Nephron (organoid): ENCODE measurements around the gene GPR153.

ENCODE experiments used
- H3K27ac Mint-ChIP-seq, 3 experiments: 2 replicates each; pipeline ENCODE4 v1.8.0; 2020; ENCODE audit warnings: mixed read lengths in 3 of 3, mild to moderate bottlenecking in 2 of 3, moderate library complexity in 1 of 3
- H3K27me3 Mint-ChIP-seq: 2 replicates; pipeline ENCODE4 v1.8.0; 2021; ENCODE audit warnings: low read depth, mild to moderate bottlenecking, moderate library complexity, mixed read lengths
- H3K36me3 Mint-ChIP-seq: 2 replicates; pipeline ENCODE4 v1.8.0; 2020; ENCODE audit warnings: low read depth, mixed read lengths
- H3K4me1 Mint-ChIP-seq: 2 replicates; pipeline ENCODE4 v1.8.0; 2020; ENCODE audit warnings: mixed read lengths
- H3K4me3 Mint-ChIP-seq, 3 experiments: 2 replicates each; pipeline ENCODE4 v1.8.0; 2020; ENCODE audit warnings: mild to moderate bottlenecking in 3 of 3, mixed read lengths in 3 of 3, moderate library complexity in 2 of 3
- H3K9me3 Mint-ChIP-seq: 2 replicates; pipeline ENCODE4 v1.8.0; 2020; ENCODE audit warnings: mixed read lengths
- CTCF ChIP-seq, 3 experiments: fragments of 200-600 bp; sonication (generic); IDR thresholded peaks; one replicate each; pipeline ENCODE4 v1.5.0; 2021; ENCODE audit warnings: antibody characterized with exemption in 3 of 3; ENCODE audit not compliant: unreplicated experiment in 3 of 3

Gene GPR153

GRCh38 chr1:6207075-6207885 lies 53.6 kb downstream of the GPR153 start:
- Mint-ChIP-seq H3K4me3 (peak overlapping the region; percentile 75 to 85 (median 82)), H3K9me3 (no peaks in the 10 kb centered on the region), H3K36me3 (peaks cover 4% of the 10 kb centered on the region), H3K4me1 (peaks cover 11% of the 10 kb centered on the region), H3K27me3 (peaks cover 9% of the 10 kb centered on the region), H3K27ac (peak overlapping the region in 1 of 3 experiments; percentile 86)
- no peak for TF ChIP-seq CTCF (IDR thresholded peaks at IDR 0.05; ENCODE audit: unreplicated experiment in 3 of 3)

- Mint-ChIP-seq H3K4me3 (peak overlapping the region; percentile 75 to 85 (median 82)), H3K4me1 (peaks cover 11% of the 10 kb centered on the region), H3K27me3 (peaks cover 9% of the 10 kb centered on the region), H3K9me3 (no peaks in the 10 kb centered on the region), H3K36me3 (no peaks in the 10 kb centered on the region), H3K27ac (peak overlapping the region in 1 of 3 experiments; percentile 86)
- no peak for TF ChIP-seq CTCF (IDR thresholded peaks at IDR 0.05; ENCODE audit: unreplicated experiment in 3 of 3)
These were observed 54.4 kb downstream of the GPR153 start for GRCh38 chr1:6206520-6206855.

- H3K27ac Mint-ChIP-seq = peak within 1 kb of the TSS; percentile 79 to 94 (median 82)
- H3K36me3 Mint-ChIP-seq = no peaks in the 10 kb centered on the region
- peaks cover 14% of the 10 kb centered on the region for H3K4me1 Mint-ChIP-seq
- no peak for TF ChIP-seq CTCF (IDR thresholded peaks at IDR 0.05; ENCODE audit: unreplicated experiment in 3 of 3)
- no peaks in the 10 kb centered on the region for H3K9me3 Mint-ChIP-seq
- peaks cover 9% of the 10 kb centered on the region for H3K27me3 Mint-ChIP-seq
- H3K4me3 Mint-ChIP-seq = peak within 1 kb of the TSS; percentile 75 to 87 (median 86)
These were observed 54.9 kb downstream of the GPR153 start, which contains the start of gene RNF207 for GRCh38 chr1:6205849-6206519. TSS of gene RNF207 (plus strand) at chr1:6206119. CDS start at chr1:6206536, 417 bp downstream.

- Mint-ChIP-seq H3K27ac (peak overlapping the region; percentile 99 to 100 (median 99)), H3K4me3 (peak overlapping the region; percentile 17 to 37 (median 19)), H3K9me3 (no peaks in the 10 kb centered on the region), H3K4me1 (peaks cover 46% of the 10 kb centered on the region), H3K36me3 (peaks cover 16% of the 10 kb centered on the region), H3K27me3 (peaks cover 6% of the 10 kb centered on the region)
- TF ChIP-seq CTCF (IDR thresholded peaks at IDR 0.05; ENCODE audit: unreplicated experiment in 3 of 3) = no peak
These were observed 58.6 kb downstream of the GPR153 start for GRCh38 chr1:6202256-6202655.

- Mint-ChIP-seq H3K4me3 (peak overlapping the region; percentile 90 to 98 (median 93)), H3K9me3 (no peaks in the 10 kb centered on the region), H3K36me3 (peaks cover 30% of the 10 kb centered on the region), H3K4me1 (peaks cover 50% of the 10 kb centered on the region), H3K27ac (peak overlapping the region; percentile 99 to 100 (median 99)), H3K27me3 (no peaks in the 10 kb centered on the region)
- TF ChIP-seq CTCF (IDR thresholded peaks at IDR 0.05; ENCODE audit: unreplicated experiment in 3 of 3) = no peak
These were observed 60.6 kb downstream of the GPR153 start for GRCh38 chr1:6200188-6200809.
